NCI-H1417 (cell line): ENCODE data around the gene LRCH4.
A peak's percentile ranks its signal among the peaks of the same experiment; 100 is the strongest.

ENCODE experiments used
- DNase-seq, 3 experiments: peaks; one replicate each; lab custom pipeline; 2025; lab: John Stamatoyannopoulos, UW

The LRCH4 gene

DNA sequence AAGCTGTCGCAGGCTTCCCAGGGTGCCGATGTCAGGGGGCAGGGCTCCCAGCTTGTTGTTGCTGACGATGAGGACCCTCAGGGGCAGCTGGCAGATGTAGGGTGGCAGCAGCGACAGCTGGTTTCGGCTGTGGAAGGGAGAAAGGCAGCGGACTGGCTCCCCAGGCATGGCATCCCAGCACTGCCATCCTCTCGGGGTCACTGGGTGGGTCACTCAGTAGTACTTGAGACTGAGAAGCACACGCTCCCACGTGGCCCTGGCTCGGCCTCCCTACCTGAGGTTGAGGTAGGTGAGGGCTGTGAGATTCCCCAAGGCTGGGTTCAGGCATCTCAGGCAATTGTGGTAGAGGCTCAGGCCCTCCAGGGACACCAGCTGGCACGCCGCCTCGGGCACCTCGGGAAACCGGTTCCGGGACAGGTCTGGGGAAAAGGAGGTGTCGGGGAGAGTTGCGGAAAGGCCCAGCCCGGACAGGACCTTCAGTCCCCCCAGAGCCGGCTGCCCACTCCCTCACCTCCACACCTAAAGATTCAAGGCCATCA lies 3.8 kb downstream of the LRCH4 start:
- DNase-seq, result no peak

DNA sequence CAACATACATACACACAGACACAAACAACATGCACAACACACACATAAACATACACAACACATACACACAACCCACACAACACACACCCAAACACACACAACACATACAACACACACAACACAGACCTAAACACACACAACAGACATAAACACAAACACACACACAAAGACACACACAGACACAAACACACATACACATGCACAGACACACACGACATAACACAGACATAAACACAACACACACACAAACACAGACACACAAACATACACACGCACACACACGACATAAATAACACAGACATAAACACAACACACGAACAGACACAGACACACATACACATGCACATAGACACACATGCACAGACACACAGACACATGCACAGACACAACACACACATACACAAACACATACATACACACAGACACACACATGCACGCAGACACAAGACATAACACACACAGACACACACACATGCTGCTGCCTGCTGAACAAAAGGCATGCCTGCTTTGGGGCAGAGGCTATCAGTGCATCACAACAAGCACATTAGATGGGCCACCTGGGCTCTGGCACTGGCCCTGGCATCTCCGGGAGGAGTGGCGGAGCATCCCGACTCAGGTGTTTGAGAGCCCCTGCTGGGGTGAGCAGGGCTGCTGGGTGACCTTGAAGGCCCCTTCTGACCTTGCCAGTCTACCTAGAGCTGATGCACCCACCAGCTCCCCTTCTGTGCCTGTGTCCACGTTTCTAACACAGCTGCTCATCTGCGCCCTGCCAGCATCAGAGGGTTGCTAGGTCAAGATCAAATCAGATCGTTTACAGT lies 5.3 kb downstream of the LRCH4 start:
- DNase-seq, result no peak

DNA sequence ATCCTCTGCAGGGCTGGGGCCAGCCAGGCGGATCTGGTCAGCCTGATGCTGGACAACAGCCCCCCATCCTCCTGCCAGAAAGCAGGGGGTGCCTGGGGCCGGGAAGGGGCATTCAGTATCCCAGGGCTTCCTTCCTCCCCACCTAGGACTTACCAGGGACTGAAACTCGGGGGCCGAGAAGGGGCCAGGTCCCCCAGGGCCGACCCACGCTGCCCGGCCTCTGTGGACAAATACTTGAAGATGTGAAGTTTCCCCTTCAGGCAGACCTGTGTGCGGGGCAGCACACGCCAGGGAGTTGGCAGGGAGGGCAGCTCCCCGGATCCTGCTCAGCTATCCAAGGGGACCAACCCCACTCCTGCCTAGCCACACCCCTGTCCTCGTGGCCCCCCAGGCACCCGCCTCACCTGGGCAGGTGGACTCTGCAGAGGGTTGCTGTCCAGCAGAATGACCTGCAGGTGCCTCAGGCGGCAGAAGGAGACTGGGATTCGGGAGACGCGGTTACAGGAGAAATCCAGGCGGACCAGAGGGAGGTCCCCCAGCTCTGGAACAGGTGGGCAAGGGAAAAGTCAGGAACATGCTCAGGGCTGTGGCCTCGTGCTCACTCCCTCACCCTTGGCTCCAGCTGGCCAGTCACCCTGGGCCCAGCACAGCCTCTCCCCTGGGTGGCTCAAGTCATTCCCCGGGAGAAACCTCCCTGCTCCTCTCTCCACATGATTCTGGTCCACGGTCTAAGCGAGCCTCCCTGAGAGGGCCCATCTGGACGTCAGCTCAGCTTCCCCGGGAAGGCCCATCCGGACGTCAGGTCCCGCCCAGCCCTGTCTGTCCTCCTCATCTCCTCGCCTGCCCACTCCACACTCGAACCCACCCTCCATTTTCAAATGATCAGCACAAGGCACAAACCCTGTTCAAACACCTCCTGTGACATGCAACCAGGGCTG lies 7.4 kb downstream of the LRCH4 start:
- no peak for DNase-seq

- no peak for DNase-seq
Measured at GRCh38 chr7:100577507-100577906, 8.4 kb downstream of the LRCH4 start.

GRCh38 chr7:100577103-100577502 lies 8.8 kb downstream of the LRCH4 start:
- no peak for DNase-seq

DNA sequence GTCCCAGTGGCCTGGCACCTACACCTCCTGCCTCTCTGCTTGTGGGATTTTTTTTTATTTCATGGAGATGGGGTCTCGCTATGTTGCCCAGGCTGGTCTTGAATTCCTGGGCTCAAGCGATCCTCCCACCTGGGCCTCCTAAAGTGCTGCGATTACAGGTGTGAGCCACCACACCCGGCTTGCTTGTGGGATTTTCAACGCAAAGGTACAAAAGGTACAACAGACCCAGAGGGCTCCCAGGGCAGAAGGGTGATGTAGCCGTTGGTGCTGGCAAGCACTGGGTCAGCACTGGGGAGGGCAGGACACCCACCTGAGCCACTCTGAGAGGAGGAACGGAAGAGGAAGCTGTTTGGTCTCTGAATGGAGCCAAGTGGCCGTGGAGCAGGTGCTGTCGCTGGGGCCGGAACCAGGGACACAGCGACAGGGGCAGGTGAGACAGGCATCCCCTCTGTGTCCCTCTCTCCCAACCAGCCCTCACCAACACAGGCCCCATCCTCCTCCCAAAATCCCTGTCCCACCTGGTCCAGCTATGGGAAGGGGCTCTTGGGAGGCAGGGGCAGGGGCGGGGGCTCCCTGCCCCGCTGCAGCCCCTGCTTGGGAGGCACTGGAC lies 9.4 kb downstream of the LRCH4 start:
- no peak for DNase-seq

DNA sequence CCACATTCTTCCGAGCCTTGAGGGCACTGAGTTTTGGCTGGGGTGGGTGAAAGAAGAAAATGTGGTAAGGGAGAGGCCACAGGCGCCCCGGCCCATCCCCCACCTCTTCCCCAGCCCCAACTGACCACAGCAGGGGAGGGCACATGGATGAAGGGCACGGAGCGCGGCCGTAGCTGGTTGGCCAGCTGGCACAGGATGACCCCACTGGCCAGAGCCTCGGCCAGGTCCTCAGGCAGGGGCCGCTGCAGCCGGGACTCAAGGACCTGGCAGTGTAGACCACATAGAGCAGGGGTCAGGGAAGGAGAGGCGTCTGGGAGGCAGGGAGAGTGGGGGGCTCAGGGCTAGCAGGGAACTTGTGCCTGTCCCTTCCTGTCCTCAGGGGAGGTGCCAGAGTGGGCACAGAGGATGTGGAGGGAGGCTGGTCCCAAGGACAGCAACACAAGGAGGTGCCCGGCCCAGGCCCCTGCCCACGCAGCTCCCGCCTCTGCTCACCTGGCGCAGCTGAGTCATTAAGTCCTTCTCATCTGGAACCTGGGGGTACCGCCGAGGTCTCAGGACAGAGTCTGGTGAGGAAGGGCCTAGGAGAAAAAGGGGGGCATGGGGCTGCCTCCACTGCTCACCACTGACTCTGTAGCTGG lies 10.1 kb downstream of the LRCH4 start:
- no peak for DNase-seq

GRCh38 chr7:100575206-100575631 lies 10.7 kb downstream of the LRCH4 start:
- no peak for DNase-seq

- no peak for DNase-seq
Measured at GRCh38 chr7:100574362-100575205, 11.3 kb downstream of the LRCH4 start.

DNA sequence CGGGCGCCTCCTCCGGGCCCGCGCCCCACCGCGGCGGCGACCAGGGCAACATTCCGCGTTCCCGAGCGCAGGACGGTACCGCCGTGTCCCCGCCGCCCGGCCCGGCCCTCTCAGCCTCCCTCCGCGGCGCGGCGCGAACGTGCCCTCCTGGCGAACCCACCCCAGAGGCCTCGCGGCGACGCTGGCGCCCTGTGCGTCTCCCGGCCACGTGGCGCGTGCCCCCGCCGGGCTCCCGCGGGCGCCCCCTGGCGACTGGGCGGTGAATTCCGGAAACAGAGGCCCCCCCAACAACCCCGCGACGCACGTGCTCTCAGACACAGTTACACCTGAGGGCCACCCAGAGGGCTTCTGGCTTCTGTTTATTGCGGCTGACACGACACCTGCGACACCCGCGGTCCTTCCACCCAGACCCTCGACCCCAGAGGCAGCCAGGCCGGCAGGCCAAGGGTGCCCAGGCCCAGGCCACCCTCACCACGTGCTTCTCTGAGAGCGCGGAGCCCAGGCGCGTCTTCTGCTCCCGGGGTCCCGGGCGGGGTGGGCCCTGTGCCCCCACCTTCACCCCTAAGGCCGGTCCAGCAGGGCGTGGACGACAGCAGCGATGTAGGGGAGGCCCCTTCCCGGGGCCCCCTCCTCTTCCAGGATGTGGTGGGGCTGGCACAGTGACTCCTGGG lies 12.1 kb downstream of the LRCH4 start, which contains the start of gene SAP25:
SAP25 (minus strand) TSS at position 210 of the 671 bp plus-strand sequence; CDS start at position 52, 158 bp downstream.
- no peak for DNase-seq

DNA sequence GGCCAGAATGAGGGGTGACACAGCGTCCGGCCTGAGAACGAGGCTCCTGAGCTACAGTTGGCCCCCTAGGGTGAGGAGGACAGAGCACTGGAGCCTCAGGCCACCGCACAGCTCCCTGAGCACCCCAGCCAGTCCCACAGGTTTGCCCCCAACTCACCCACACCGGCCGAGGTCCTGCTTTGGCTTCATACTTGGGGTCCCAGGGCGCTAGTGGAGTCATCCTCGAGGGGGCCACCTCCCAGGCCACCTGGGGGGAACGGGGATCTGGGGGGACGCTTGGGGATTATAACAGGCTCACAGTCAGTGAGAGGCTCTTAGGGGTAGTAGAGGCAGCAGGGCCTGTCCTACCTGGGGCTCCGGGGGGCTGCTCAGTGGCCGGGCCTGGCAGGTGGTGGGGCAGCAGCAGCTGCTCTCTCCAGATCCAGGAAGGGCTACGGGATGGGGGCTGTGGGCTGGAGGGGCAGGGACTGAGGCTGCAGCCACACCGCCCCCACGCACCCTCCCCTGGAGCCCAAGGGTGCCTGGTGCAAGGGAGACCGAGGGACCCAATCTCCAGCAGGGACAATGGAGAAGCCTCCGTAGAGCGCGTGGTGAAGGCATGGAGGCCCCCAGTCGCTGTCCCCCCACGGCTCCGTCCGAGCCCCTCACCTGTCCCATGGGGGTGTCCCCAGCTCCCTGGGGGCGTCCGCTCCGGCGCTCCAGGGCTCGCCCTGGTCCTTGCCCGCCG lies 12.8 kb downstream of the LRCH4 start:
- no peak for DNase-seq

DNA sequence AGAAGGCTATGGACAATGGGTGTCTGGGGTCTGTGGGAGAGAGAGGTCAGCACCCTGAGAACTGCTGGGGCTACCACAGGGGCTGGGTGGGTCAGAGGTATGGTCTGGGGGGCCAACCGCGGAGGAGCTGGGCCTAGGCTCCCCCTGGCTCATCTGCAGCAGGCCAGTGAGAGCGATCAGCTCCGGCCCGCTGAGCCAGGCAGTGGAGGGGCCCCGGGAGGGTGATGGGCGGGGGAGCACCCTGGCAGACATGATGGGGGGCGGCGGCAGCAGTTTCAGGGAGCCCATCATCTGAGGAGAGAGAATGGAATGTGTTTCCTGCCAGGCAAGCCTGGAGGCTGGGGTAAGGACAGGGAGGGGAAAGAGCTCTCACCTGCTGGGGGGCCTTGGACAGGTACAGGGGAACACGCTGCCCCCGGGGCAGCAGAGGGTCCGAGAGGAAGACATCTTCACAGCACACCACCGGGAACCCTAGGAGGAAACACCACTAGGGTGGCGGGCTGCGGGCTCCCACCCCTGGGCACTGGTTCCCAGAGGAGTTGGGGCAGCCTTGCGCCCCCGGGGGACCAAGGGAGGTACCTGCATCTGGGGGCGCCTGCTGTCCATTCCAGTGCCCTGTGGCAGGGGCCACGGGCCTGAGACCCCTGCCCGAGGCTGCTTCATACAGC lies 13.5 kb downstream of the LRCH4 start:
- no peak for DNase-seq

- no peak for DNase-seq
Measured at GRCh38 chr7:100571829-100572116, 14.2 kb downstream of the LRCH4 start.

DNA sequence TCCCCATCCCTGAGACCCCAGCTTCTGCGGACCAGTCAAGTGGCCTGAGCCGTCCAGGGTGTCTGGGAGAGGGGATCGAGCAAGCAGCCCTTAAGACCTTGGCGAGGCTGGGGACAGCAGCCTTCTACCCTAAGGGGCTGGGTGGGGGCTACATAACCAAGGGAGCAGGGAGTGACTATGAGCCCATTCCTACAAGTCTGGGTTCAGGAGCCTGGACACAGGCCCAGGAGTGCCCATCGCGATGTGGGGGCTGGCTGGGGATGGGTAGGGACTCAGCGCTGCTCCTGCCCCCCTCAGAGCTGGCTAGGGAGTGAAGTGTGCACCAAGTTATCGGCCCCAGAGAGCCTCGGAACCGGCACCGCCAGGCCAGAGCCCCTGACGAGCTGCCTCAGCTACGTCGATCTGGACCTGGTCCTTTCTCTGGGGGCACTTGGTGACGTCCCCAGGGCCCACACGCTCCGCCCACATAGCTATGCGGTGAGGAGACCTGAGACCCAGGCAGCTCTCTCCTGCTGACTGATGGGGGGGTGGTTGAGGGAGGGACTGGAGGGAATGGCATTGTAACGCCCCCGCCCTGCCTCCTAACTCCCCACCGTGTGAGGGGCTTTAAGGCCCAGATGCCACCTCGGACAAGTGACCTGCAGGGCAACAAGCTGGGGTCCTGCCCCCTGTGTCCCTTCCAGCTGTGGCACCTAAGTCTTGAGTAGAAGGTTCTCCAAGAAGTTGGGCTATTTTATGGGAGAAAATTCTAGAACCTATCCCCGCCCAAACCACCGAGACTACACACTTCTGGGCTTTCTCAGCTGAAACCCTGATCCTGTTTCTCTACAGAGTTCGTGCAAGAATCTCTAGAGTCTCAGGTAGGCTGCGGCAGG lies 14.7 kb downstream of the LRCH4 start:
- DNase-seq, result peak in 1 of 3 experiments; percentile 44

DNA sequence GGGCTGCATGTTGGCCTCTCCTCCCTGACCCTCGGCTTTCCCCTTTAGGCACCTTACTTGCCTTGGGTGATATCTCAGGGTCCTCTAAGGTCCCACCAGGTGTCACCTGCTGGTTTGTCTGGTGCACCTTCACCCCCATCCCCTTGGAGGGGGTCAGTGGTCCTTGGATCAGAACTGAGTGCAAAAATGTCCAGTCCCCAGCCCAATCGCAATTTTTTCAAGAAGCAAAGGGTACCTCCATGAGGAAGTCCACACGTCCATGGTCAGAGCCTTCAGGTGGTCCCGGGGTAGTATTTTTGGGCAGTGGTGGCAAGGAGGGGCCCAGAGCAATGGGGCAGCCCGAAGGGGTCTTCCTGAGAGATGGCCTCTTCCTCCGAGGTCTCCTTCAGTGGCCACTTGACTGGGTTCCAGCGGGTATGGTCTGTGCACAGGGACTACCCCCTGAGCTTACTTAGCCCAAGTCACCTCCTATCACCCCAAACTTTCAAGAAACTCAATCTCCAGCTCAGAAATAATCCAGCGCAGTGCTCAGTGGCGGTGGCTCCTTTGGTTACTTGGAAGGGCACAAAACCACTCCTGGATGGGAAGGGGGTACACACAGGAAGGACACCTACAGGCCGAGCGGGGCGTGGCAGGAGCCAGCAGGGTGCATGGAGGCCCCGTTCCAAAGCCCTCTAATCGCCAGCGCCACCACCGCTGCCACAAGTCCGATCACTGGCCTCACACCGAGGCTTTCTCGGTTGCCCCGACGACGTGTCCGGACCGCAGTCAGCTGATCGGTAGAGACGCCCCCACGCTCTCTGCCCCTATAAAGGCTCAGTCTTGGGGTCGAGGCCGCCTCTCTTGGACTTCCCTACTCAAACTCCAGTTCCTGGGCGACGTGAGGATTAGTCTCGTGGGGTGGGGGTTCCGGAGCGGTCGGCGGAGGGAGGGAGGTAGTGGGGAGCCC lies 16.8 kb downstream of the LRCH4 start:
- DNase-seq, result peak; percentile 9 to 75 (median 61)

GRCh38 chr7:100568176-100568895 lies 17.6 kb downstream of the LRCH4 start:
- DNase-seq, result peak in 2 of 3 experiments; percentile 41 to 57
